ENCODE measurements around the gene IL1RAPL2.
A peak's percentile ranks its signal among the peaks of the same experiment; 100 is the strongest.
"Not testable (repeated sequence)": the region's sequence is repeated elsewhere in the genome, so short reads cannot be mapped to it uniquely, and the experiment has no call there.

The IL1RAPL2 gene

DNA sequence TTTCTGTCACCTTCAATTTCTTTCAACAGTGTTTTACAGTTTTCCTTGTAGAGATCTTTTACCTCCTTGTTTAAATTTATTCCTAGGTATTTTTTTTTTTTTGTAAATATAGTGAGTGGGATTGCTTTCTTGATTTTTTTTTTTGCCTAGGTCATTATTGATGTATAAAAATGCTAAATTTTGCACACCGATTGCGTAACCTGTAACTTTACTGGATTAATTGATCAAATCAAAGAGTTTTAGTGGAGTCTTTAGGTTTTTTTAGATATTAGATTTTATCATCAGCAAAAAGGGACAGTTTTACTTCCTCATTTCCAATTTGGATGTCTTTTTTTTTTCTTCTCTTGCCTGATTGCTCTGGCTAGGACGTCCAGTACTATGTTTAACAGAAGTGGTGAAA lies 613.6 kb downstream of the IL1RAPL2 start:
- DNase-seq: no peak

DNA sequence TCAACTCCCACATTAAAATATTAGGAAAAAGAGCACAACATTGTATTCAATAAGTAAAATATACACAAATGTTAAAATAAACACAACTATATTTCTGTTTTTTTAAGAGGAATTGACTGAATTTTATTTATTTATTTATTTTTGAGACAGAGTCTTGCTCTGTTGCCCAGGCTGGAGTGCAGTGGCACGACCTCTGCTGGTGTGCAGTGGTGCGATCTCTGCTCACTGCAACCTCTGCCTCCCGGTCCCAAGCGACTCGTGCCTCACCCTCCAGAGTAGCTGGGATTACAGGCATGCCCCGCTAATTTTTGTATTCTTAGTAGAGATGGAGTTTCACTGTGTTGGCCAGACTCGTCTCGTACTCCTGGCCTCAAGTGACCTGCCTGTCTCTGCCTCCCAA lies 623.1 kb downstream of the IL1RAPL2 start:
- DNase-seq: no peak

DNA sequence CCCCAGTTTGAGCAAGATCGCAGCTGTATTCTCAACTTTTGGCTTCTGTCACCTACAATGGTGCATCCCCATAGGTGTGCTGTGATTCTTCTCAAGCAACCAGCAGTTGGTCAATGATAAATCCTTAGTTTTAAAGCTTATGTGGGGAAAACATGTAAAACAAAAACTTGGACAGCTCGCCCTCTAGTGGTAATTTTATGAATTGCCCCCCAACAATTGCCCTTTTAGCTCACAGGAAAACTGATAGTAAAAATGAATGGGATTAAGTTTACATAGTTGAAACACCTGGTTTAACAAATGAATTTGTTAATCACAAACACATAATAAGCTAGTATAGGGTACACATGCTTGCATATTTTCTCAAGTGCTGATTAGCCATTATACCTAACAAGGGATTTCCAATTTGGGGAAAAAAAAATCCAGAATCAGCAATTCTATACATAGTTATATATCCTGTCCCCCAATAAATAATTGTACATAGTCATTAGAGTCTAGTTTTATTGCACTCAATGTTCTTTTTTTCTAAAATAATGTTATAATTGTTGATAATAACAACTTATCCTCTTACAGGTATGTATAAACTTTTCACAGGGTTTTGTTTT lies 624.4 kb downstream of the IL1RAPL2 start:
- DNase-seq: peak; percentile 20

- DNase-seq: peak; percentile 13
Observed at GRCh38 chrX:105191878-105192277, 625.9 kb downstream of the IL1RAPL2 start.

DNA sequence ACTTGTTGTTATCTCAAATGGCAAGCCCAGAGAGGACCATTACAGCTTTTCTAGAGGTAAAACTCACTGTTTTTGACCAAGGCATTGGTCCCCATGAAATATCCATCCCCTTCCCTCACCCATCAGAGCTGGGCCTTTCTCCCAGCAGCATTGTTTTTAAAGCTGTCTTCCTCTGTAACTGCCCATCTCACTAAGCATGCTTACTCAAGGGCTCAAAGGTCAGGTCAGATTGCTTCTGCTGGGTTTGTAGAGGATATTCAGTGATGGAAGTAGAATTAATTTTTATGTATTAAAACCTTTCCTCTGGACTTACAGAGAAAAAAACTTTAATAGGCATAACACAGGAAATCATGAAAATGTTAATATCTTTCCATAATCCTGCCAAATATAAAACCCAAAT lies 643.4 kb downstream of the IL1RAPL2 start:
- DNase-seq: no peak

DNA sequence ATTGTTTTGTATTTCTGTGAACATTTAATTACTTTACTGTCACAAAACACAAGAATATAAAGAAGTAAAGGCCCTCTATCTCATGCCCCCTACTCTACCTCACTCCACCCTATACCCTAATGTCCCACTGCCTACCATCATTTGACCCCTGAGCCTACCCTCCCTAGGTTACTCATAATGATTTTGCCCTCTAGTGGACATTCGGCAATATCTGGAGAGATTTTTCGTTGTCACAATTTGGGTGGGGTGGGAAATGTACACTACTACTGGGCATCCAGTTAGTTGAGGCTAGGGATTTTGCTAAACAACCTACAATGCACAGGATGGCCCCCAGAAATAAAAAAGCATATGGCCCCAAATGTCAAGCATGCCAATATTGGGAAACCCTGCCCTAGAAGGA lies 644.3 kb downstream of the IL1RAPL2 start:
- DNase-seq: no peak

GRCh38 chrX:105211066-105211575 lies 645.1 kb downstream of the IL1RAPL2 start:
- DNase-seq: peak; percentile 1

- DNase-seq: no peak
Observed at GRCh38 chrX:105219454-105220401, 653.7 kb downstream of the IL1RAPL2 start.

DNA sequence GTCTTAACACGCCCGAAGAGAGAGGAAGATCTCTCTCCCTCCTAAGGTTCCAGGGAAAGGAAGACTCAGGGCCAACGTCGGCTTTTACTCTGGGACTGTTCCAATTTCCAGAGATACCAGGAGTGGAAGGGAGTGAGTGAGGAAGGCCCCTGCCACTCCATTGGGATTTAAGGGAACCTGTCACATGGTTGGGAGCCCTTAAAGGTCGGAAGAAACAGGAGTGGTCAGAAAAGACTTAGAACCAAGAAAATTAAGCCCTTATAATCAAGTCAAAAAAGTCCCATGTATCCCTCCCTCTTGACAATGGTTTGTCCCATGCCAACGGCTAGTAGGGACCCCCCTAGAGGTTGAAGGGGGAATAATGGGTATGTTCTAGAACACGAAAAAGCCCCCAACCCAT lies 654.6 kb downstream of the IL1RAPL2 start, which contains the start of gene TEX13A:
TSS of gene TEX13A (minus strand) at position 59 of the 400 bp plus-strand sequence. CDS start 297 bp downstream, outside the sequence.
- DNase-seq: no peak

DNA sequence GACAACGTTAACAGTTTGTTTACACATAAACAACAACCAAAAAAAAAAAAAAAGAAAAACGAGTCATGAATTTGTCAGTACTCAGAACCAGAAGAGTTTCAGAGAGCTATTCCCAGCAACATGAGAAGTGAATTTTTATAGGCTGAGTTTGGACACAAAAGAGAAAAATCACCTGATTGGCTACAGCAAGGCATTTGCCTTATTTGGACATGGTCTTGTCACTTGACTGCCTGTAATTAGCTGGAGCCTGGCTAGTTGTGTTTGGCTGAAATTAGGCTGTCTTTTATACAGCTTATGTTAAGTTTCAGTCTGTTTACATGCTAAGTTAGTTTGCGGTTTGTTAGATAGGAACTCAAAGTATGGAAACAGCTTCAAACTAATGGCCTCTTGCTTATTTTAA lies 655.4 kb downstream of the IL1RAPL2 start:
- DNase-seq: no peak

- DNase-seq: no peak
Observed at GRCh38 chrX:105226499-105226898, 660.5 kb downstream of the IL1RAPL2 start.

DNA sequence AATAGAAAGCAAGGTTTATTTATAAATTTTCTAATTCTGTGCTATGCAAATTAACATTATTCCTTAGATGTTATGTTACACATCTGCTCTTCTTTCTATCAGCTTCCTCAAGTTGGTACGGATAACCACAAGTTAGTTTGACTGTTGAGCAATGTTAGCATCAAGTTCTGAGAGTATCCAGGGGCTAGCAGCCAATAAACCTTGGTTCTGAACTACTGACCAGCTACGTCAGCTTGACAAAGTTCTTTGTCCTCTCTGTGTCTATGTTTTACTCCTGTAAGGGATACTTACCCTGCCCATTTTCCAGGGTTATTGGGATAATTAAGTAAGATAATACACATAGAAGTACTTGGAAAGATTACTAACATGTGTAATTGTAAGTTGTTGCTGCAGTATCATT lies 662.6 kb downstream of the IL1RAPL2 start:
- no peak for DNase-seq

- DNase-seq: no peak
Observed at GRCh38 chrX:105229146-105229545, 663.1 kb downstream of the IL1RAPL2 start.

DNA sequence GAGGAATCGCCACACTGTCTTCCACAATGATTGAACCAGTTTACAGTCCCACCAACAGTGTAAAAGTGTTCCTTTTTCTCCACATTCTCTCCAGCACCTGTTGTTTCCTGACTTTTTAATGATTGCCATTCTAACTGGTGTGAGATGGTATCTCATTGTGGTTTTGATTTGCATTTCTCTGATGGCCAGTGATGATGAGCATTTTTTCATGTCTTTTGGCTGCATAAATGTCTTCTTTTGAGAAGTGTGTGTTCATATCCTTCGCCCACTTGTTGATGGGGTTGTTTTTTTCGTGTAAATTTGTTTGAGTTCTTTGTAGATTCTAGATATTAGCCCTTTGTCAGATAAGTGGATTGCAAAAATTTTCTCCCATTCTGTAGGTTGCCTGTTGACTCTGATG lies 671.4 kb downstream of the IL1RAPL2 start:
- not testable (repeated sequence) for DNase-seq

- peak; percentile 36 for DNase-seq
Observed at GRCh38 chrX:105241056-105241455, 675.1 kb downstream of the IL1RAPL2 start.

- DNase-seq: no peak
Observed at GRCh38 chrX:105260291-105261043, 694.5 kb downstream of the IL1RAPL2 start.

GRCh38 chrX:105263171-105263570 lies 697.2 kb downstream of the IL1RAPL2 start:
- no peak for DNase-seq

- DNase-seq: peak; percentile 41
Observed at GRCh38 chrX:105263801-105264200, 697.8 kb downstream of the IL1RAPL2 start.

GRCh38 chrX:105265093-105265492 lies 699.1 kb downstream of the IL1RAPL2 start:
- DNase-seq: no peak

DNA sequence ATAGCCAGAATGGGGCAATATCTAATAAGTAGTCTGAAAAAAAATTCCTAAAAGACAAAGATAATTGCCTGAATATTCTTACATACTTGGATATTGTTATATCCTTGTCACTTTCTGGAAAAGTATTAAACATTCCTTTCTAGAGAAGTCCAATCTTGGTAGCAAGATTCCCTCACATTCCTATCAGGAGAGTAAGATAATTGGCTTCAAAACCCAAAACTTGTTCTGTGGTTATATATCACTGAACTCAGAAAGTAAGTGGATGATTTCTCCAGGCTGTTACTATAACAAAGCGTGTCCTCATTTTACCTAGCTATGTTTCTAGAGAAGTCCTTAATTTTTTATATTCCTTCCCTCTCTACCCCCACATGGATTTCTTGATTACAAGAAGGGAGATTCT lies 700.5 kb downstream of the IL1RAPL2 start:
- peak; percentile 63 for DNase-seq

- no peak for DNase-seq
Observed at GRCh38 chrX:105267167-105267566, 701.2 kb downstream of the IL1RAPL2 start.

DNA sequence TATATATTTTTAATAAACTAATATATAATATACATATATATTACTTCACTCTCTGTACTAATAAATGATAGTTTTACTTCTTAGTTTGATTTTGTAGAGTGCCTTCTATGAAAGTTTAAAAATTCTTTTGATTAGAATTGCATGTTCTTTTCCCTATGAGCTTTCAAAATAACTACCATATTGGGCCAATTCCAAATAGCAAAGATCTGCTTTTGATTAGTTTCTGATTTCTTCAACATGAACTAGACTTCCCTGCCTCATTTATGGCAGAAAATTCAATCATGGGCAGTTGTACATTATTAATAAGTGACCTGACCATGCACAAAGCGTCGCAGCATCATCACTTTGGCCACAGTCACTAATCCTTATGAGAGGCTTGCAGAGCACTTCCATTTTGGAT lies 703.4 kb downstream of the IL1RAPL2 start:
- peak; percentile 18 for DNase-seq

DNA sequence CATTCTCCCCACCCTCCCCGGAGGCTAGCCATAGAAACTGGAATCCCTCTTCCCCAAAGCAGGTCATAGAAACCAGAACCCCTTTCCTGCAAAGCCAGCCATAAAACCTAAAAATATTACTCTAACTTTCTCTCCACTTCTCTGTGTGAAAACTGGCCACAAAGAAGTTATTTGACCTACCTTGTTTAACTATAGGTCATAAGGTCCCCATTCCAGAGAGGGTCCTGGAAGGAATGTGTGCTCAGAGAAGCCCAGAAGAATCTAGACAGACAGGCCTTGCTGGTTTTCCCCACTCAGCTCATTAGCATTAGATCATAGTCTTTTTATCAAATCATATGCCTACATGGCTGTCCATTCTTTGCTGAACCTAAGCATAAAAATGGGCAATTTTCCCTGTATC lies 707.3 kb downstream of the IL1RAPL2 start:
- DNase-seq: no peak

Measured in fibroblast of skin of abdomen (primary cell).